ENCODE results near the gene ARRB1.
"Not testable (repeated sequence)": the region's sequence is repeated elsewhere in the genome, so short reads cannot be mapped to it uniquely, and the experiment has no call there.

ARRB1 gene

GRCh38 chr11:75351541-75351790, at the start of gene ARRB1:
Gene ARRB1 (minus strand): TSS chr11:75351661. CDS start chr11:75351607, 54 bp downstream.
- DNase-seq: no peak

- peak; percentile 4 to 37 for DNase-seq
Observed at GRCh38 chr11:75400146-75400865, 48.8 kb upstream of the ARRB1 start.

GRCh38 chr11:75399344-75400145, 48.1 kb upstream of the ARRB1 start, which contains the start of gene RPS3:
Gene RPS3 (plus strand): TSS chr11:75399518. CDS start chr11:75399548, 30 bp downstream.
- DNase-seq: peak; percentile 89

- DNase-seq: no peak
Observed at GRCh38 chr11:75398906-75399305, 47.4 kb upstream of the ARRB1 start.

GRCh38 chr11:75394085-75394840, 42.8 kb upstream of the ARRB1 start:
- DNase-seq: no peak

- DNase-seq: no peak
Observed at GRCh38 chr11:75389925-75390324, 38.5 kb upstream of the ARRB1 start.

- no peak for DNase-seq
Observed at GRCh38 chr11:75389276-75389605, 37.8 kb upstream of the ARRB1 start.

- DNase-seq: peak; percentile 77 to 85
Observed at GRCh38 chr11:75388386-75389275, 37.2 kb upstream of the ARRB1 start.

- DNase-seq: no peak
Observed at GRCh38 chr11:75387736-75388294, 36.4 kb upstream of the ARRB1 start.

- DNase-seq: no peak
Observed at GRCh38 chr11:75386942-75387630, 35.6 kb upstream of the ARRB1 start.

- DNase-seq: peak; percentile 76 to 78
Observed at GRCh38 chr11:75384438-75385080, 33.1 kb upstream of the ARRB1 start.

GRCh38 chr11:75383246-75383645, 31.8 kb upstream of the ARRB1 start:
- peak; percentile 48 to 53 for DNase-seq

- peak in 1 of 2 donors; percentile 29 for DNase-seq
Observed at GRCh38 chr11:75380716-75381420, 29.4 kb upstream of the ARRB1 start.

GRCh38 chr11:75380245-75380644, 28.8 kb upstream of the ARRB1 start:
- DNase-seq: no peak

GRCh38 chr11:75378776-75379175, 27.3 kb upstream of the ARRB1 start:
- not testable (repeated sequence) for DNase-seq

- DNase-seq: no peak
Observed at GRCh38 chr11:75376175-75376574, 24.7 kb upstream of the ARRB1 start.

GRCh38 chr11:75375626-75376025, 24.2 kb upstream of the ARRB1 start:
- DNase-seq: no peak

GRCh38 chr11:75374646-75375045, 23.2 kb upstream of the ARRB1 start:
- DNase-seq: no peak

GRCh38 chr11:75373201-75373600, 21.7 kb upstream of the ARRB1 start:
- no peak for DNase-seq

Data from CD4-positive, alpha-beta T cell treated with Interleukin-1 beta for 1 hour (primary cell).